Liver (tissue), 9 donors: Measurements from ENCODE around the gene DIAPH3. TPM values are rescaled to one million over a fixed set of nuclear protein-coding genes. Genes with fewer than 3 reads are reported as not detected.

Experiments
- DNase-seq: peaks from one replicate; pipeline ENCODE4 v3.0.0-alpha.2; 2017; ENCODE audit warnings: low spot score
- H3K27ac ChIP-seq, 2 donors: one replicate each; pipeline ENCODE4 v1.7.0; 2013; ENCODE audit warnings: inconsistent platforms in 2 of 2, low read length in 2 of 2, control low read depth in 1 of 2, low read depth in 1 of 2, mild to moderate bottlenecking in 1 of 2
- H3K27me3 ChIP-seq, 4 donors: one replicate each; pipeline versions ENCODE4 v1.6.1 to v1.7.0; 2013; ENCODE audit warnings: low read length in 3 of 4, inconsistent platforms in 1 of 4, mild to moderate bottlenecking in 1 of 4, moderate library complexity in 1 of 4; ENCODE audit not compliant: control insufficient read depth in 4 of 4, insufficient read depth in 4 of 4
- H3K36me3 ChIP-seq, 4 donors: one replicate each; pipeline versions ENCODE4 v1.6.1 to v1.7.0; 2013; ENCODE audit warnings: low read length in 3 of 4, mild to moderate bottlenecking in 3 of 4, low read depth in 1 of 4, moderate library complexity in 1 of 4; ENCODE audit not compliant: control insufficient read depth in 4 of 4, insufficient read depth in 3 of 4
- H3K4me1 ChIP-seq, 4 donors: one replicate each; pipeline versions ENCODE4 v1.6.1 to v1.7.0; 2013; ENCODE audit warnings: low read length in 3 of 4, mild to moderate bottlenecking in 3 of 4, moderate library complexity in 1 of 4; ENCODE audit not compliant: control insufficient read depth in 4 of 4, insufficient read depth in 4 of 4
- H3K4me3 ChIP-seq, 3 donors: one replicate each; pipeline versions ENCODE4 v1.6.1 to v1.7.0; 2013; ENCODE audit warnings: low read length in 3 of 3, control low read depth in 1 of 3, low read depth in 1 of 3, mild to moderate bottlenecking in 1 of 3
- H3K9ac ChIP-seq, 2 donors: one replicate each; pipeline ENCODE4 v1.7.0; 2013; ENCODE audit warnings: low read length in 2 of 2, mild to moderate bottlenecking in 2 of 2, moderate library complexity in 2 of 2, control low read depth in 1 of 2, low read depth in 1 of 2
- H3K9me3 ChIP-seq, 4 donors: one replicate each; pipeline versions ENCODE4 v1.6.1 to v1.7.0; 2013; ENCODE audit warnings: low read length in 3 of 4; ENCODE audit not compliant: control insufficient read depth in 4 of 4
- FOXA1 ChIP-seq: IDR thresholded peaks from 2 replicates; pipeline ENCODE4 v1.6.1; 2016; ENCODE audit warnings: antibody characterized with exemption
- FOXA2 ChIP-seq: IDR thresholded peaks from 2 replicates; pipeline ENCODE4 v1.6.1; 2016; ENCODE audit warnings: antibody characterized with exemption
- GABPA ChIP-seq, 2 donors: IDR thresholded peaks in 1 of 2; conservative IDR thresholded peaks in 1 of 2; 2 replicates each; pipeline ENCODE4 v1.6.1; 2016; ENCODE audit warnings: antibody characterized with exemption in 2 of 2, mild to moderate bottlenecking in 1 of 2, moderate library complexity in 1 of 2
- HNF4A ChIP-seq, 2 donors: conservative IDR thresholded peaks; 2 replicates each; pipeline ENCODE4 v1.6.1; 2016; ENCODE audit warnings: antibody characterized with exemption in 2 of 2, mild to moderate bottlenecking in 2 of 2
- HNF4G ChIP-seq: IDR thresholded peaks from 2 replicates; pipeline ENCODE4 v1.6.1; 2016; ENCODE audit warnings: antibody characterized with exemption
- NR2F2 ChIP-seq: IDR thresholded peaks from 2 replicates; pipeline ENCODE4 v1.6.1; 2016; ENCODE audit warnings: antibody characterized with exemption
- RAD21 ChIP-seq, 2 donors: IDR thresholded peaks; 2 replicates each; pipeline ENCODE4 v1.6.1; 2016; ENCODE audit warnings: antibody characterized with exemption in 2 of 2, mild to moderate bottlenecking in 2 of 2
- RXRA ChIP-seq, 2 donors: IDR thresholded peaks; 2 replicates each; pipeline ENCODE4 v1.6.1; 2017 to 2018; ENCODE audit warnings: antibody characterized with exemption in 2 of 2, mild to moderate bottlenecking in 1 of 2
- SP1 ChIP-seq: IDR thresholded peaks from 2 replicates; pipeline ENCODE4 v1.6.1; 2018; ENCODE audit warnings: antibody characterized with exemption, mild to moderate bottlenecking
- TAF1 ChIP-seq: conservative IDR thresholded peaks from 2 replicates; pipeline ENCODE4 v1.6.1; 2016; ENCODE audit warnings: antibody characterized with exemption, mild to moderate bottlenecking
- WGBS: extraction: QIAGEN DNeasy Blood & Tissue Kit; methylation state at CpG from one replicate; pipeline ENCODE4 v1.1.7; 2013; 5-methylcytosine and 5-hydroxymethylcytosine counted together
- polyA plus RNA-seq, 2 donors: library from polyadenylated mRNA; stranded (reverse) in 1 of 2; unstranded in 1 of 2; fragments of 200-250 nt in 1 of 2; fragments of >200 nt in 1 of 2; fragmentation: Nextera tagmentation in 1 of 2; extraction: Ambion mirVana in 1 of 2; gene quantifications; one replicate each; pipeline versions ENCODE4 v1.2.1 to v1.2.3, GENCODE V29; 2013 to 2015
- total RNA-seq, 2 donors: library from RNA; depleted of rRNA; stranded (reverse); fragments of >200 nt; gene quantifications; one replicate each; pipeline ENCODE4 v1.2.3, GENCODE V29; 2014
- TF ChIP-seq, protein P1 (sequence below): IDR thresholded peaks from 2 replicates; pipeline ENCODE4 v1.6.1; 2016; ENCODE audit warnings: antibody characterized with exemption
- TF ChIP-seq, protein P2 (sequence below): IDR thresholded peaks from 2 replicates; pipeline ENCODE4 v1.6.1; 2016; ENCODE audit warnings: antibody characterized with exemption
- TF ChIP-seq, protein P3 (sequence below): fragments of 150-350 bp; IDR thresholded peaks from 2 replicates; pipeline ENCODE4 v1.5.1; 2017; ENCODE audit warnings: improper control_type of control experiment, low read depth, low read length; ENCODE audit not compliant: missing input control
- TF ChIP-seq, protein P4 (sequence below): IDR thresholded peaks from 2 replicates; pipeline ENCODE4 v1.6.1; 2016; ENCODE audit warnings: antibody characterized with exemption, mild to moderate bottlenecking
- TF ChIP-seq, protein P5 (sequence below): IDR thresholded peaks from 2 replicates; pipeline ENCODE4 v1.6.1; 2016; ENCODE audit warnings: antibody characterized with exemption
- donor health status: healthy.
- donor health status: healthy.
- donor health status: healthy.
- donor health status: healthy.
- donor health status: healthy.

The DIAPH3 gene
- total and polyA plus RNA-seq, 4 donors: 0.08 to 11.1 (median 0.27) TPM

DNA sequence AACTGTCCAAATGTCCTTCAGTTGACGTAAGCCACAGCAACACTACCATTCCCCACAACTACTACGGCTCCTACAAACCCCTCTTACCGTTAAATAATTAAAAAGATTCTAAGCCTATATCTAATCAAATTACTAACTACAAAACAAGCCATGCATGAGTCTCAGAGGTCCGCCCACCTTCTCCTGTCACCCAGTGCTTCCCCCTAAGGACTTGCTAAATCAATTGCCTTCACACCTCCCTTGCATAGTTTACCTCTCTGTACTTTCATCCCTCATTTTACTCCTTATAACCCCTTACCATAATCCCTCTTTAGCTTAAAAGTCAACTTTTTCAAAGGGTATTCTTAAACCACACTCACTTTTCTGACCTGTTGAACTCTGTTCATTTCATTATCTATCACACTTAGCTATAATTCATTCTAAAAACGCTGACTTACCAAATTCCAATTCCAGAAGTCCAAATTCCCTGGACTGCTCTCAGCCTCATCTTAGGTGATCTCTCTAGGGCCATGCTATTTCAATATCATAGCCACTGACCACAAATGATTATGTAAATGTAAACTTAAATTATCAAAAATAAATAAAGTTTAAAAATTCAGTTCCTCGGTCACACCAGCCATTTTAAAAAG lies 187.8 kb downstream of the DIAPH3 start:
- H3K27me3 ChIP-seq: no peaks in the 10 kb centered on the region
- H3K4me1 ChIP-seq: no peaks in the 10 kb centered on the region
- H3K36me3 ChIP-seq: no peaks in the 10 kb centered on the region
- H3K9ac ChIP-seq: no peak overlapping the region
- DNase-seq: no peak
- H3K9me3 ChIP-seq: no peaks in the 10 kb centered on the region
- no peak overlapping the region for H3K4me3 ChIP-seq
- no peak for TF ChIP-seq SP1
- 95% methylated on average over 6 of the region's 6 CpGs for WGBS
- no peak overlapping the region for H3K27ac ChIP-seq

DNA sequence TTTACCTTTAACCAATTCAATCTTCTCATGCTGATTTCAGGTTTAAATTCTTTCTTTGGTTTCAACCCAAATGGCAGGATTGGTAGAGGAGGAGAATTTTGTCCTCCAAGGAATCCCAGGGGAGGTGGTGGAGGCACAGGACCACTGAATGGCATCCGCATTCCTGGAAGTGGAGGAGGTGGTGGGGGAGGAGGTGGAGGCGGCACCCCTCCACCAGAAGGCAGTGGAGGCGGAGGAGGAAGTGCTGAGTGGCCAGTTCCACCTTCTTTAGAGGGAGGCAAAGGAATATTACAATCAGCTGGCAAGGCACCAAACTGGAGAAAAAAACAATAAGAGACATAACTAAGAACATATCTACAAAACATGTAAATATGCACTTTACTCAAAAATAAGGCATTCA lies 192.9 kb downstream of the DIAPH3 start:
- H3K4me1 ChIP-seq: no peaks in the 10 kb centered on the region
- H3K9ac ChIP-seq: no peak overlapping the region
- no peak overlapping the region for H3K4me3 ChIP-seq
- H3K27me3 ChIP-seq: no peaks in the 10 kb centered on the region
- 88% methylated on average over 3 of the region's 3 CpGs for WGBS
- H3K36me3 ChIP-seq: no peaks in the 10 kb centered on the region
- DNase-seq: no peak
- TF ChIP-seq FOXA2 (no peak), GABPA (IDR thresholded peaks at IDR 0.05 in 1 of 2, conservative IDR thresholded peaks at IDR 0.05 in 1 of 2) (no peak)
- TF ChIP-seq, protein P1, sequence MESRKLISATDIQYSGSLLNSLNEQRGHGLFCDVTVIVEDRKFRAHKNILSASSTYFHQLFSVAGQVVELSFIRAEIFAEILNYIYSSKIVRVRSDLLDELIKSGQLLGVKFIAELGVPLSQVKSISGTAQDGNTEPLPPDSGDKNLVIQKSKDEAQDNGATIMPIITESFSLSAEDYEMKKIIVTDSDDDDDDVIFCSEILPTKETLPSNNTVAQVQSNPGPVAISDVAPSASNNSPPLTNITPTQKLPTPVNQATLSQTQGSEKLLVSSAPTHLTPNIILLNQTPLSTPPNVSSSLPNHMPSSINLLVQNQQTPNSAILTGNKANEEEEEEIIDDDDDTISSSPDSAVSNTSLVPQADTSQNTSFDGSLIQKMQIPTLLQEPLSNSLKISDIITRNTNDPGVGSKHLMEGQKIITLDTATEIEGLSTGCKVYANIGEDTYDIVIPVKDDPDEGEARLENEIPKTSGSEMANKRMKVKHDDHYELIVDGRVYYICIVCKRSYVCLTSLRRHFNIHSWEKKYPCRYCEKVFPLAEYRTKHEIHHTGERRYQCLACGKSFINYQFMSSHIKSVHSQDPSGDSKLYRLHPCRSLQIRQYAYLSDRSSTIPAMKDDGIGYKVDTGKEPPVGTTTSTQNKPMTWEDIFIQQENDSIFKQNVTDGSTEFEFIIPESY: no peak
- TF ChIP-seq, protein P2, sequence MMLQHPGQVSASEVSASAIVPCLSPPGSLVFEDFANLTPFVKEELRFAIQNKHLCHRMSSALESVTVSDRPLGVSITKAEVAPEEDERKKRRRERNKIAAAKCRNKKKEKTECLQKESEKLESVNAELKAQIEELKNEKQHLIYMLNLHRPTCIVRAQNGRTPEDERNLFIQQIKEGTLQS: no peak
- TF ChIP-seq, protein P3, sequence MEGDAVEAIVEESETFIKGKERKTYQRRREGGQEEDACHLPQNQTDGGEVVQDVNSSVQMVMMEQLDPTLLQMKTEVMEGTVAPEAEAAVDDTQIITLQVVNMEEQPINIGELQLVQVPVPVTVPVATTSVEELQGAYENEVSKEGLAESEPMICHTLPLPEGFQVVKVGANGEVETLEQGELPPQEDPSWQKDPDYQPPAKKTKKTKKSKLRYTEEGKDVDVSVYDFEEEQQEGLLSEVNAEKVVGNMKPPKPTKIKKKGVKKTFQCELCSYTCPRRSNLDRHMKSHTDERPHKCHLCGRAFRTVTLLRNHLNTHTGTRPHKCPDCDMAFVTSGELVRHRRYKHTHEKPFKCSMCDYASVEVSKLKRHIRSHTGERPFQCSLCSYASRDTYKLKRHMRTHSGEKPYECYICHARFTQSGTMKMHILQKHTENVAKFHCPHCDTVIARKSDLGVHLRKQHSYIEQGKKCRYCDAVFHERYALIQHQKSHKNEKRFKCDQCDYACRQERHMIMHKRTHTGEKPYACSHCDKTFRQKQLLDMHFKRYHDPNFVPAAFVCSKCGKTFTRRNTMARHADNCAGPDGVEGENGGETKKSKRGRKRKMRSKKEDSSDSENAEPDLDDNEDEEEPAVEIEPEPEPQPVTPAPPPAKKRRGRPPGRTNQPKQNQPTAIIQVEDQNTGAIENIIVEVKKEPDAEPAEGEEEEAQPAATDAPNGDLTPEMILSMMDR: no peak
- H3K27ac ChIP-seq: no peak overlapping the region
- no peaks in the 10 kb centered on the region for H3K9me3 ChIP-seq

DNA sequence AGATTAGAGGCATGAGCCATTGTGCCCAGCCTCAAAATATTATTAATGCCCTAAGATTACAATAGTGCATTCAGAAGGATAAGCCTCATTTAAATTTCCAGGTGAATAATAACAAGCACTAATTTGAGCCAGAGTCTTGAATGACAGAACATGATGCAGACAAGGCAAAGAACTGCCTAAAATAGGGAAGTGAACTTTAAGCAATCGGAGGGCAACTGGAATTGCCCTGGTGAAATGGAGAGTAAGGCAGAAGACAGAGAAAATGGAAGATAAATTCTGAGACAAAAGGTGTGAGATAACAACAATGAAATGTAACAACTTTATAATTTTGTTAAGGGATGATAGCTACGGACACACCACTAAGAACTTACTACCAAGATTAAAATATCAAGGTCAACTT lies 199.9 kb downstream of the DIAPH3 start:
- Histone ChIP-seq H3K9ac (no peak overlapping the region), H3K36me3 (no peaks in the 10 kb centered on the region), H3K4me1 (no peaks in the 10 kb centered on the region), H3K27me3 (no peaks in the 10 kb centered on the region), H3K9me3 (no peaks in the 10 kb centered on the region), H3K27ac (no peak overlapping the region), H3K4me3 (no peak overlapping the region)
- 65% methylated on average over 2 of the region's 2 CpGs for WGBS
- no peak for DNase-seq
- no peak for TF ChIP-seq SP1
- TF ChIP-seq HNF4A (conservative IDR thresholded peaks at IDR 0.05): no peak
- no peak for TF ChIP-seq FOXA1
- no peak for TF ChIP-seq NR2F2
- no peak for TF ChIP-seq HNF4G
- TF ChIP-seq, protein P2: no peak
- no peak for TF ChIP-seq RXRA (IDR thresholded peaks at IDR 0.05)
- TF ChIP-seq FOXA2: no peak
- TF ChIP-seq, protein P4, sequence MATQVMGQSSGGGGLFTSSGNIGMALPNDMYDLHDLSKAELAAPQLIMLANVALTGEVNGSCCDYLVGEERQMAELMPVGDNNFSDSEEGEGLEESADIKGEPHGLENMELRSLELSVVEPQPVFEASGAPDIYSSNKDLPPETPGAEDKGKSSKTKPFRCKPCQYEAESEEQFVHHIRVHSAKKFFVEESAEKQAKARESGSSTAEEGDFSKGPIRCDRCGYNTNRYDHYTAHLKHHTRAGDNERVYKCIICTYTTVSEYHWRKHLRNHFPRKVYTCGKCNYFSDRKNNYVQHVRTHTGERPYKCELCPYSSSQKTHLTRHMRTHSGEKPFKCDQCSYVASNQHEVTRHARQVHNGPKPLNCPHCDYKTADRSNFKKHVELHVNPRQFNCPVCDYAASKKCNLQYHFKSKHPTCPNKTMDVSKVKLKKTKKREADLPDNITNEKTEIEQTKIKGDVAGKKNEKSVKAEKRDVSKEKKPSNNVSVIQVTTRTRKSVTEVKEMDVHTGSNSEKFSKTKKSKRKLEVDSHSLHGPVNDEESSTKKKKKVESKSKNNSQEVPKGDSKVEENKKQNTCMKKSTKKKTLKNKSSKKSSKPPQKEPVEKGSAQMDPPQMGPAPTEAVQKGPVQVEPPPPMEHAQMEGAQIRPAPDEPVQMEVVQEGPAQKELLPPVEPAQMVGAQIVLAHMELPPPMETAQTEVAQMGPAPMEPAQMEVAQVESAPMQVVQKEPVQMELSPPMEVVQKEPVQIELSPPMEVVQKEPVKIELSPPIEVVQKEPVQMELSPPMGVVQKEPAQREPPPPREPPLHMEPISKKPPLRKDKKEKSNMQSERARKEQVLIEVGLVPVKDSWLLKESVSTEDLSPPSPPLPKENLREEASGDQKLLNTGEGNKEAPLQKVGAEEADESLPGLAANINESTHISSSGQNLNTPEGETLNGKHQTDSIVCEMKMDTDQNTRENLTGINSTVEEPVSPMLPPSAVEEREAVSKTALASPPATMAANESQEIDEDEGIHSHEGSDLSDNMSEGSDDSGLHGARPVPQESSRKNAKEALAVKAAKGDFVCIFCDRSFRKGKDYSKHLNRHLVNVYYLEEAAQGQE: no peak
- TF ChIP-seq TAF1: no peak
- TF ChIP-seq, protein P5, sequence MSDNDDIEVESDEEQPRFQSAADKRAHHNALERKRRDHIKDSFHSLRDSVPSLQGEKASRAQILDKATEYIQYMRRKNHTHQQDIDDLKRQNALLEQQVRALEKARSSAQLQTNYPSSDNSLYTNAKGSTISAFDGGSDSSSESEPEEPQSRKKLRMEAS: no peak
- TF ChIP-seq RAD21 (IDR thresholded peaks at IDR 0.05): no peak
